ENCODE results near the gene SERPINB6. TPM values are rescaled to one million over a fixed set of nuclear protein-coding genes. Genes with fewer than 3 reads are reported as not detected.

SERPINB6 gene
- total and polyA plus RNA-seq, 9 of the 15 experiments (the other 6 are each of a cell fraction or from before 2014, with no cell fraction given) = 86.6 to 211 (median 143) TPM

- TF ChIP-seq, protein P1, sequence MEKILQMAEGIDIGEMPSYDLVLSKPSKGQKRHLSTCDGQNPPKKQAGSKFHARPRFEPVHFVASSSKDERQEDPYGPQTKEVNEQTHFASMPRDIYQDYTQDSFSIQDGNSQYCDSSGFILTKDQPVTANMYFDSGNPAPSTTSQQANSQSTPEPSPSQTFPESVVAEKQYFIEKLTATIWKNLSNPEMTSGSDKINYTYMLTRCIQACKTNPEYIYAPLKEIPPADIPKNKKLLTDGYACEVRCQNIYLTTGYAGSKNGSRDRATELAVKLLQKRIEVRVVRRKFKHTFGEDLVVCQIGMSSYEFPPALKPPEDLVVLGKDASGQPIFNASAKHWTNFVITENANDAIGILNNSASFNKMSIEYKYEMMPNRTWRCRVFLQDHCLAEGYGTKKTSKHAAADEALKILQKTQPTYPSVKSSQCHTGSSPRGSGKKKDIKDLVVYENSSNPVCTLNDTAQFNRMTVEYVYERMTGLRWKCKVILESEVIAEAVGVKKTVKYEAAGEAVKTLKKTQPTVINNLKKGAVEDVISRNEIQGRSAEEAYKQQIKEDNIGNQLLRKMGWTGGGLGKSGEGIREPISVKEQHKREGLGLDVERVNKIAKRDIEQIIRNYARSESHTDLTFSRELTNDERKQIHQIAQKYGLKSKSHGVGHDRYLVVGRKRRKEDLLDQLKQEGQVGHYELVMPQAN (IDR thresholded peaks at IDR 0.05; ENCODE audit: borderline replicate concordance) = no peak
- TF ChIP-seq, protein P2, sequence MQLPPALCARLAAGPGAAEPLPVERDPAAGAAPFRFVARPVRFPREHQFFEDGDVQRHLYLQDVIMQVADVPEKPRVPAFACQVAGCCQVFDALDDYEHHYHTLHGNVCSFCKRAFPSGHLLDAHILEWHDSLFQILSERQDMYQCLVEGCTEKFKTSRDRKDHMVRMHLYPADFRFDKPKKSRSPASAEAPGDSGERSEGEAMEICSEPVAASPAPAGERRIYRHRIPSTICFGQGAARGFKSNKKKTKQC (CRISPR knock-in tag; IDR thresholded peaks at IDR 0.05) = no peak
- TF ChIP-seq, protein P3, sequence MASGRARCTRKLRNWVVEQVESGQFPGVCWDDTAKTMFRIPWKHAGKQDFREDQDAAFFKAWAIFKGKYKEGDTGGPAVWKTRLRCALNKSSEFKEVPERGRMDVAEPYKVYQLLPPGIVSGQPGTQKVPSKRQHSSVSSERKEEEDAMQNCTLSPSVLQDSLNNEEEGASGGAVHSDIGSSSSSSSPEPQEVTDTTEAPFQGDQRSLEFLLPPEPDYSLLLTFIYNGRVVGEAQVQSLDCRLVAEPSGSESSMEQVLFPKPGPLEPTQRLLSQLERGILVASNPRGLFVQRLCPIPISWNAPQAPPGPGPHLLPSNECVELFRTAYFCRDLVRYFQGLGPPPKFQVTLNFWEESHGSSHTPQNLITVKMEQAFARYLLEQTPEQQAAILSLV (tag; IDR thresholded peaks at IDR 0.05) = no peak
- TF ChIP-seq JUND (IDR thresholded peaks at IDR 0.05; ENCODE audit: borderline replicate concordance, low read depth, low read length) (no peak), JUND (tag; IDR thresholded peaks at IDR 0.05; ENCODE audit: borderline replicate concordance, low read depth, low read length) (no peak), E2F3 (CRISPR knock-in tag; IDR thresholded peaks at IDR 0.05) (no peak), ZNF592 (IDR thresholded peaks at IDR 0.05) (0 out of 2 replicates have a peak, but pooled peaks have one; percentile 37), KLF13 (tag; IDR thresholded peaks at IDR 0.05; ENCODE audit: borderline replicate concordance, low read depth) (no peak), MLLT1 (IDR thresholded peaks at IDR 0.05) (no peak), TCF7L2 (IDR thresholded peaks at IDR 0.05; ENCODE audit: low read depth, low read length) (no peak), ARHGAP35 (IDR thresholded peaks at IDR 0.05; ENCODE audit: partially characterized antibody) (no peak), POLR2B (IDR thresholded peaks at IDR 0.05; ENCODE audit: low read depth, partially characterized antibody) (no peak), DPF2 (IDR thresholded peaks at IDR 0.05) (peak; percentile 74)
- TF ChIP-seq, protein P4, sequence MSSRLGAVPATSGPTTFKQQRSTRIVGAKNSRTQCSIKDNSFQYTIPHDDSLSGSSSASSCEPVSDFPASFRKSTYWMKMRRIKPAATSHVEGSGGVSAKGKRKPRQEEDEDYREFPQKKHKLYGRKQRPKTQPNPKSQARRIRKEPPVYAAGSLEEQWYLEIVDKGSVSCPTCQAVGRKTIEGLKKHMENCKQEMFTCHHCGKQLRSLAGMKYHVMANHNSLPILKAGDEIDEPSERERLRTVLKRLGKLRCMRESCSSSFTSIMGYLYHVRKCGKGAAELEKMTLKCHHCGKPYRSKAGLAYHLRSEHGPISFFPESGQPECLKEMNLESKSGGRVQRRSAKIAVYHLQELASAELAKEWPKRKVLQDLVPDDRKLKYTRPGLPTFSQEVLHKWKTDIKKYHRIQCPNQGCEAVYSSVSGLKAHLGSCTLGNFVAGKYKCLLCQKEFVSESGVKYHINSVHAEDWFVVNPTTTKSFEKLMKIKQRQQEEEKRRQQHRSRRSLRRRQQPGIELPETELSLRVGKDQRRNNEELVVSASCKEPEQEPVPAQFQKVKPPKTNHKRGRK (tag; IDR thresholded peaks at IDR 0.05) = no peak
Measured at GRCh38 chr6:2964793-2965505, 6.4 kb downstream of the SERPINB6 start (continued).

Data from K562 (cell line).